Activated CD4-positive, CD25-positive, alpha-beta regulatory T cell treated with anti-CD3 and anti-CD28 coated beads, Interleukin-2, amount 50 U/mL, for 24 hours (primary cell): ENCODE measurements around the gene TTC12.

Experiments used
- ATAC-seq, 2 donors: fragments of 150-1000 bp; cut with Tn5 transposase; one replicate each; pipeline ENCODE4 v1.10.0; 2021; ENCODE audit warnings: mild to moderate bottlenecking in 1 of 2, moderate library complexity in 1 of 2

Gene TTC12

GRCh38 chr11:113314389-113315301 lies at the start of gene TTC12:
TTC12 (plus strand) TSS chr11:113314583; CDS start chr11:113316258, 1,675 bp downstream.
- ATAC-seq = peak; percentile 97 to 99

- ATAC-seq = no peak
These were observed 49.0 kb upstream of the TTC12 start for GRCh38 chr11:113265362-113265761.

- ATAC-seq = no peak
These were observed 46.9 kb upstream of the TTC12 start for GRCh38 chr11:113267493-113267892.

- no peak for ATAC-seq
These were observed 45.3 kb upstream of the TTC12 start for GRCh38 chr11:113269096-113269495.

GRCh38 chr11:113269636-113270035 lies 44.7 kb upstream of the TTC12 start:
- ATAC-seq = no peak

- no peak for ATAC-seq
These were observed 44.3 kb upstream of the TTC12 start for GRCh38 chr11:113270080-113270479.

GRCh38 chr11:113271551-113272245 lies 42.7 kb upstream of the TTC12 start:
- ATAC-seq = no peak

GRCh38 chr11:113272281-113272680 lies 42.1 kb upstream of the TTC12 start:
- ATAC-seq = no peak

- no peak for ATAC-seq
These were observed 41.3 kb upstream of the TTC12 start for GRCh38 chr11:113272927-113273615.

- no peak for ATAC-seq
These were observed 40.7 kb upstream of the TTC12 start for GRCh38 chr11:113273720-113274119.

- ATAC-seq = no peak
These were observed 39.4 kb upstream of the TTC12 start for GRCh38 chr11:113274713-113275582.

- no peak for ATAC-seq
These were observed 38.8 kb upstream of the TTC12 start for GRCh38 chr11:113275602-113276001.

- ATAC-seq = no peak
These were observed 37.9 kb upstream of the TTC12 start for GRCh38 chr11:113276466-113276865.

GRCh38 chr11:113277907-113278306 lies 36.5 kb upstream of the TTC12 start:
- no peak for ATAC-seq

- ATAC-seq = no peak
These were observed 35.9 kb upstream of the TTC12 start for GRCh38 chr11:113278481-113278880.

GRCh38 chr11:113278925-113279324 lies 35.5 kb upstream of the TTC12 start:
- ATAC-seq = no peak

- no peak for ATAC-seq
These were observed 34.8 kb upstream of the TTC12 start for GRCh38 chr11:113279591-113279990.

GRCh38 chr11:113281052-113281725 lies 33.2 kb upstream of the TTC12 start:
- no peak for ATAC-seq

- no peak for ATAC-seq
These were observed 31.4 kb upstream of the TTC12 start for GRCh38 chr11:113282898-113283437.

- no peak for ATAC-seq
These were observed 30.5 kb upstream of the TTC12 start for GRCh38 chr11:113283881-113284280.

GRCh38 chr11:113286009-113286408 lies 28.4 kb upstream of the TTC12 start:
- ATAC-seq = no peak
